ENCODE results near the gene MSGN1. TPM values are rescaled to one million over a fixed set of nuclear protein-coding genes. Genes with fewer than 3 reads are reported as not detected.
A peak's percentile ranks its signal among the peaks of the same experiment; 100 is the strongest.

Gene MSGN1
- total RNA-seq, 1 experiment from 2014 or later, result not detected

DNA sequence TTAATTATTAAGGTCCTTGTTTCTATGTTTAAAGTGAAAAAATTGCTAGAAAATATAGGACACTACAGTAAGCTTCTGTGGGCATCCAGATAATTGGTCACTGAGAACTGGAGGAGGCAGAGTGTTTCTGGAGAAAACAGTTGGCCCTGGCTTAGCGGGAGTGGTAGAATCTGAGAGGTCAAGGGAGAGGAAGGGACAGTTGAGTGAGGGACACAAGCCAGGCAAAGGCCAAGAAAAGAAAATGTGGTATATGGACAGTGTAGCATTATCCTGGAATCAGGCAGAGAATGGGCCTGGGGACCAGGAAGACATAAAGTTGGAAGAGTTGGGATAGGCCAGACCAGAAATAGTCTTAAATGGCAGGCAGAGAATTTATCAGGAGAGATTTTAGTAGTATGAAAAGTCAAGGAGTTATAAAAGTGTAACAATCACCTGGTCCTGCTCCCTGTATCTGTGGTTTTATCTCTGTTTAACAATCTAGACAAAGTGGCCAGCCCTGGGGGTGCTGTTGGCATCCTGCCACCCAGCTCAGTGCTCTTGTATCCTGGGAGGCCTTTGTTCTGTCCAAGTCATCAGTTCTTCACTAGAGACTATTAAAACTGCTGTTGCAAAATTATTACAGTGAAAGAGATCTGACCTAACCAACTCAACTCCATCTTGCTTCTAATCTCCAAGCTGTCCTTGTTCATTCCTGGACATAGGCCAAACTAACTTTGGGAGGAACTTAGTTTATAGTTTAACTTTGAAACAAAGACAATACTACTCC lies 15.4 kb upstream of the MSGN1 start:
- intact Hi-C loops (cut with micrococcal nuclease; ENCODE audit: unreplicated experiment), result no loop called here
- no peak for DNase-seq (ENCODE audit: low spot score)
- TF ChIP-seq CTCF (conservative IDR thresholded peaks at IDR 0.05; ENCODE audit: low read depth, low read length), result no peak
- no peak for TF ChIP-seq EZH2 (IDR thresholded peaks at IDR 0.05; ENCODE audit: borderline replicate concordance, low read depth, low read length, poor library complexity, severe bottlenecking)
- H3K4me1 ChIP-seq (ENCODE audit: insufficient read depth, low read length, poor library complexity, severe bottlenecking), result peaks cover 11% of the 10 kb centered on the region
- no peak overlapping the region for H3K27ac ChIP-seq (ENCODE audit: low read depth, low read length, poor library complexity, severe bottlenecking)
- no peak overlapping the region for H3K4me3 ChIP-seq (ENCODE audit: low read depth, low read length, poor library complexity, severe bottlenecking)
- no TSS peak for BruUV-seq (replicated peaks)
- H3K9me3 ChIP-seq (ENCODE audit: low read depth, low read length, poor library complexity, severe bottlenecking), result no peaks in the 10 kb centered on the region
- CTCF ChIA-PET, result interaction anchor here (0.6 kb wide), 1 partner anchor 368 kb away, joined by 4 read pairs; no protein-coding TSS in a partner anchor
- no peaks in the 10 kb centered on the region for H3K27me3 ChIP-seq (replicated peaks; ENCODE audit: insufficient read depth, low read depth, low read length, poor library complexity)
- POLR2A ChIA-PET (ENCODE audit: low non-redundant PET), result no interaction called here
- H3K36me3 ChIP-seq (ENCODE audit: insufficient read depth, low read length, poor library complexity, severe bottlenecking), result no peaks in the 10 kb centered on the region

- Histone ChIP-seq H3K27ac (ENCODE audit: low read depth, low read length, poor library complexity, severe bottlenecking) (no peak overlapping the region), H3K27me3 (replicated peaks; ENCODE audit: insufficient read depth, low read depth, low read length, poor library complexity) (no peaks in the 10 kb centered on the region), H3K36me3 (ENCODE audit: insufficient read depth, low read length, poor library complexity, severe bottlenecking) (no peaks in the 10 kb centered on the region), H3K4me1 (ENCODE audit: insufficient read depth, low read length, poor library complexity, severe bottlenecking) (peaks cover 11% of the 10 kb centered on the region), H3K4me3 (ENCODE audit: low read depth, low read length, poor library complexity, severe bottlenecking) (no peak overlapping the region), H3K9me3 (ENCODE audit: low read depth, low read length, poor library complexity, severe bottlenecking) (no peaks in the 10 kb centered on the region)
- DNase-seq (ENCODE audit: low spot score), result no peak
- BruUV-seq (replicated peaks), result no TSS peak
- TF ChIP-seq EZH2 (IDR thresholded peaks at IDR 0.05; ENCODE audit: borderline replicate concordance, low read depth, low read length, poor library complexity, severe bottlenecking) (no peak), CTCF (conservative IDR thresholded peaks at IDR 0.05; ENCODE audit: low read depth, low read length) (no peak)
- CTCF ChIA-PET, result no interaction called here
- intact Hi-C loops (cut with micrococcal nuclease; ENCODE audit: unreplicated experiment), result no loop called here
- POLR2A ChIA-PET (ENCODE audit: low non-redundant PET), result no interaction called here
Observed at GRCh38 chr2:17803497-17803896, 12.8 kb upstream of the MSGN1 start.

- TF ChIP-seq EZH2 (IDR thresholded peaks at IDR 0.05; ENCODE audit: borderline replicate concordance, low read depth, low read length, poor library complexity, severe bottlenecking), result no peak
- TF ChIP-seq CTCF (conservative IDR thresholded peaks at IDR 0.05; ENCODE audit: low read depth, low read length), result no peak
- BruUV-seq (replicated peaks), result no TSS peak
Observed at GRCh38 chr2:17804358-17804757, 11.9 kb upstream of the MSGN1 start.

More at GRCh38 chr2:17804358-17804757, 11.9 kb upstream of the MSGN1 start:
- no peak overlapping the region for H3K4me3 ChIP-seq (ENCODE audit: low read depth, low read length, poor library complexity, severe bottlenecking)
- no peaks in the 10 kb centered on the region for H3K27me3 ChIP-seq (replicated peaks; ENCODE audit: insufficient read depth, low read depth, low read length, poor library complexity)
- H3K4me1 ChIP-seq (ENCODE audit: insufficient read depth, low read length, poor library complexity, severe bottlenecking), result peaks cover 11% of the 10 kb centered on the region
- DNase-seq (ENCODE audit: low spot score), result peak; percentile 35
- CTCF ChIA-PET, result no interaction called here
- intact Hi-C loops (cut with micrococcal nuclease; ENCODE audit: unreplicated experiment), result no loop called here
- no peaks in the 10 kb centered on the region for H3K9me3 ChIP-seq (ENCODE audit: low read depth, low read length, poor library complexity, severe bottlenecking)
- no peaks in the 10 kb centered on the region for H3K36me3 ChIP-seq (ENCODE audit: insufficient read depth, low read length, poor library complexity, severe bottlenecking)
- no peak overlapping the region for H3K27ac ChIP-seq (ENCODE audit: low read depth, low read length, poor library complexity, severe bottlenecking)
- POLR2A ChIA-PET (ENCODE audit: low non-redundant PET), result no interaction called here

All from A673 (cell line).